CD4-positive, alpha-beta T cell treated with Interleukin-6 at 100 ng/mL for 8 hours (primary cell): ENCODE results near the gene SCO2.

Experiments used
- DNase-seq: peaks from one replicate; pipeline ENCODE4 v3.0.0-alpha.2; 2020; ENCODE audit warnings: mixed read lengths, low spot score

SCO2 gene

DNA sequence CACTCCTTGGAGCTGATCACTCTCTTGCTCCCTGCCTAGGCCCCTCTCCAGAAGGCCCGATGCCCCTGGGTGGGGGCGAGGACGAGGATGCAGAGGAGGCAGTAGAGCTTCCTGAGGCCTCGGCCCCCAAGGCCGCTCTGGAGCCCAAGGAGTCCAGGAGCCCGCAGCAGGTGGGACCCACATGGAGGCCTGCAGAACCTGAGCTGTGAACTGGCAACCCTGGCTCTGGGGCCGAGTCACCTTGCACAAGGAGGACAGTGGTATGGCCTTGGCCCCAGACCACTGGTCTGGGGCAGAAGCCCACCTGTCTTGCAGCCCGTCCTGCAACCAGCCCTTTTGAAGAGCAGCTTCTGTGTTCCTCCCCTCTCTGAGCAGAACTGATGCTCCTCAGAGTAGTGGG lies 6.2 kb downstream of the SCO2 start:
- no peak for DNase-seq

DNA sequence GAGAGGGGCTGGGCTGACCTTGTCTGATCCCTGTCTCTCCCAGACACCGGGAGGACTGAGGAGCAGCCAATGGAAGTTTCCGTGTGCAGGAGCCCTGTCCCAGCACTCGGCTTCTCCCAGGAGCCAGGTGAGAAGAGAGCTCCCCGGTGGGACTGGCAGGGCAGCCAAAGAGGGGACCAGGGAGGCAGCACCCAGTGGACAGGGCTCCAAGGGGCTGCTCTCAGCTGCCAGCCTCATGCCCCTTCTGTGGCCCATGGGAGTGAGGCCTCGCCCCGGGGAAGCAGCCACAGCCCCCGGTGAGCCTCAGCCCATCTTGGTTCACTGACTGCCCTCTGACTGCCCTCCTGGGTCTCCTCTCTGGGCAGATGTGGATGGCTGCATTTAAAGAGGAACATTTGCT lies 6.8 kb downstream of the SCO2 start:
- no peak for DNase-seq

DNA sequence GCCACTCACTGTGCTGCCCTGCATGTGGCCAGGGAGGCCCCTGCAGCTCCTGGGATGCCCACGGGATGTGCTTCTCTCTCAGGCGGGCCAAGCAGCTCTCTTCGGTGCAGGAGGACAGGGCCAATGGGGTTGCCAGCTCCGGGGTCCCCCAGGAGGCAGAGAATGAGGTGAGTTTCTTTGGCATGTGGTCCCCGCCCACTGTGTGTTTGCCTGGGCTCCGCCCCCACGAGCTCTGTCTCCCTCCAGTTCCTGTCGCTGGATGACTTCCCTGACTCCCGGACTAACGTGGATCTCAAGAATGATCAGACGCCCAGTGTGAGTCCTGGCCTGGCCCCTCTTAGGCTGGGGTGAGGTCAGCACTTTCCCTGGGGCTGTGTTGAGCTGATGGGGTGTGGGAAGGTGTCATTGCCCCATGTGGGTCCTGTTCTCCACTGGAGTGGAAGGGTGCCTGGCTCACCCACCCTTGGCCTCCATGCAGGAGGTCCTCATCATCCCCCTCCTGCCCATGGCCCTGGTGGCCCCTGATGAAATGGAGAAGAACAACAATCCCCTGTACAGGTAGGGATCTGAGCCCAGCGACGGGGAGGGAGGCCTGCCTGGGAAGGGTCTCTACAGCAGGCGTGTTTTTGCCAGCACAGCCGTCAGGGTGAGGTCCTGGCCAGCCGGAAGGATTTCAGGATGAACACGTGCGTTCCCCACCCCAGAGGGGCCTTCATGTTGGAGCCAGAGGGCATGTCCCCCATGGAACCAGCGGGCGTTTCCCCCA lies 7.7 kb downstream of the SCO2 start:
- no peak for DNase-seq

DNA sequence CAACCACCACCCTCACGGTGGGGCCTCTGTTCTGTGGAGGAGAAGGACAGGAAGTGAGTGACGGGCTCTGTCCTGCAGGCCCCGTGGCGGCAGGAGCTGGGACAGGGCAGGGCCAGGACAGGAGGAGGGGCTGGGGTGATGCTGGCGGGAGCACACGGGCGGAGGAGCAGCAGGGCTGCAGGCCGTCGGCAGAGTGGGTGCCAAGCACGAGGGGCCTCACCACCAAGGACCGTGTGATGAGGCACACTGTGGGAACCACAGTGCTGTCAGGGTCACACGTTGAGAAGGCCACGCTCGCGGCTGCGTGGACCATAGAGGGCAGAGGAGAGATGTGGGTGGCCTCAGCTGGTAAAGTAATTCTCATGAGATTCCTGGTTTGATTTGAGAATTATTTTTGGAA lies 8.5 kb downstream of the SCO2 start:
- no peak for DNase-seq

DNA sequence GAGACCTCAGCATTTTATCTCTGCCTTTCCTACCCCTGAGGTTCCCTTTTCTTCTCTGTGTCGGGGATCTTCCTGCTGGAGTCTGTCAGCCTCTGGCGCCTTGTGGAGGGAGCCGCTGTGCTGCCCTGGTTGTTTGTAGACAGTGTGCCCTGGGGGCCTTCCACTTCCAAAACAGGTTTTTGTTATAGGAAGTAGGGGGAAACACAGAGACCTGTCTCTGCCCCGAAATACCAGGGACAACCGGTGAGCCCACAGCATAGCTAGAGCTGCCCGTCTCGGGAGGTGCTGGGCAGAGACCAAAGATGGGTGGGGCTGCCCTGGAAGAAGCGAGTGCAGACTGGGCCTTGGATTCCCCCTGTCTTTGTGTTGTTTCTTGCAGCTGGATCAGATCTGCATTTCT lies 9.3 kb downstream of the SCO2 start:
- DNase-seq, result no peak

DNA sequence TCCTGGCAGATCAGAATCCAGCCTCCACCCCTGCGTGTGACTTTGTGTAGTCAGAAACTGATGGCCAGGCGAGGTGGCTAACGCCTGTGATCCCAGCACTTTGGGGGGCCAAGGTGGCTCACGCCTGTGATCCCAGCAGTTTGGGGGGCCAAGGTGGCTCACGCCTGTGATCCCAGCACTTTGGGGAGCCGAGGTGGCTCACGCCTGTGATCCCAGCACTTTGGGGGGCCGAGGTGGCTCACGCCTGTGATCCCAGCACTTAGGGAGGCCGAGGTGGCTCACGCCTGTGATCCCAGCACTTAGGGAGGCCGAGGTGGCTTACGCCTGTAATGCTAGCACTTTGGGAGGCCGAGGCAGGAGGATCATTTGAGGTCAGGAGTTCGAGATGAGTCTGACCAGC lies 12.2 kb downstream of the SCO2 start:
- DNase-seq, result no peak

DNA sequence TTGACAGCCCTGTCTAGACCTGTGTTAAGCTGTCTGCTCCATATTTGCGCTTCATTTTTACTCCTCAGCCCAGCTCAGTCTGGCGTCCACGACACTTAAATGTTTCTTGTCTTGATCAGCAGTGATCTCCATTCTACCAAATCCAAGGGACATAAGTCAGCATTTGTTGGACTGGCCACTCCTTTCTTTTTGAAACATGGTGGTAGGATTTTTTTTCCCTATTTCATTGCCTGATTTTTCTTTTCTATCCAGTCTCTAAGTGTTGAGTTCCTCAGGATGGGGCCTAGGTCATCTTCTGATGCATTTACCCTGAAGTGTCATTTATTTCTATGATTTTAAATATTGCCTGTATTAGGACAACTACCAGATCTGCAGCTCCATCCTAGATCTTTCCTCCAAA lies 16.5 kb downstream of the SCO2 start:
- DNase-seq, result no peak

DNA sequence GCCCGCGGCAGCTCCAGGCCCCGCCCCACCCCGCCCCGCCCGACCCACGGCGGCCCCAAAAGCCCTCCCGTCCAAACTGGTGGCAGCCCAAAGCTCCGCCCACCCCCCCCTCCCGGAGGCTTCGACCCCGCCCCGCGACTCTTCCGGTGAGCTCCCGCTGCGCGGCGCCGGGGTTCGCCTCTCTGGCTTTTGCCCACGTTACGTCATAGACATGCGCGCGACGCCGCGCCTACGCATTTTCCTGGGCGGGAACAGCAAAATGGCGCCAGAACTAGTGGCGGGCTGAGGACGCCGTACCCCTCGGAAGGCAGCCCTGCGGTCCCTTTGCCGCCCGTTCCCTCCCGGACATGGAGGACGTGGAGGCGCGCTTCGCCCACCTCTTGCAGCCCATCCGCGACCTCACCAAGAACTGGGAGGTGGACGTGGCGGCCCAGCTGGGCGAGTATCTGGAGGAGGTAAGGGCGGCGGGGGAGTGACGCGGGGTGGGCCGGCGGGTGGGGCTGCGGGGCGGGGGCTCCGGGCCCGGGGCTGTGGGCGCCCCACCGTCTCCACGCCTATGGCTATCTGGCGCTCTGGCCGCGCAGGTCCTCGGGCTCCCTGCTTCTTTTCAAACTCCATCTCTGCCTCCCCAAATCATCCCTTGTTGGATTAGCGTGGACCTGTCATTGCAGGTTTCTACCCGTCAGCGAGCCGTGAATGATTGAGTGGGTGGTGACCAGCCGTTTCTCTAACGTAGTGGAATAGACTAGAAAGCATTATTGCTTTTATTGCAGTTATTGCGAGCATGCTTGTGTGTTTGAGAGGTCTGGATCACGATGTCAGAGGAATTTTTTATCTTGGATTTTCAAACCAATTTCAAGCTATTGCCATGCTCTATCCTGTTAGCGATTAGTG lies 17.2 kb downstream of the SCO2 start, which contains the start of gene NCAPH2:
Gene NCAPH2, plus strand, starts transcription at position 234 of the 894 bp plus-strand sequence. Its CDS starts 114 bp downstream, at position 348.
- DNase-seq, result peak; percentile 98

DNA sequence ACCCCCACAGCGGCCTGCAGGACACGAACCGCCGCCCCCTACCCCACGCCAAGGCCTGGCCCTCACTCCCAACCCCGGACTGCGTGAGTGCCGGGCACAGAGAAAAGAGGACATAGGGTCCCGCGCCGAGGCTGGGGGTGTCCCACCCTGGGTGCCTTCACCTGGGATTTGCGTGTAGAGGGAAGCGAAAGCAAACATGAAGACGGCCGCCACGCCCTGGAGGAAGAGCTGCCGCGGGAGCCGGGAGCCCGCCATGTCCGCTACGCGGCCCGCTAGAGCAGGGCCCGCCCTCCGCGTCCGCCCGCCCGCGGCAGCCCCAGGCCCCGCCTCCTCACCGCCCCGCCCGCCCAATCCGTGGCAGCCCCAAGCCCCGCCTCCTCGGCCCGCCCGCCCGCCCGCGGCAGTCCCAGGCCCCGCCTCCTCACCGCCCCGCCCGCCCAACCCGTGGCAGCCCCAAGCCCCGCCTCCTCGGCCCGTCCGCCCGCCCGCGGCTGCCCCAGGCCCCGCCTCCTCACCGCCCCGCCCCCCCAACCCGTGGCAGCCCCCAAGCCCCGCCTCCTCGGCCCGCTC lies 17.9 kb downstream of the SCO2 start, which contains the start of gene LMF2:
Gene LMF2, minus strand, starts transcription at position 282 of the 570 bp plus-strand sequence. Its CDS starts 27 bp downstream, at position 255.
- DNase-seq, result no peak

DNA sequence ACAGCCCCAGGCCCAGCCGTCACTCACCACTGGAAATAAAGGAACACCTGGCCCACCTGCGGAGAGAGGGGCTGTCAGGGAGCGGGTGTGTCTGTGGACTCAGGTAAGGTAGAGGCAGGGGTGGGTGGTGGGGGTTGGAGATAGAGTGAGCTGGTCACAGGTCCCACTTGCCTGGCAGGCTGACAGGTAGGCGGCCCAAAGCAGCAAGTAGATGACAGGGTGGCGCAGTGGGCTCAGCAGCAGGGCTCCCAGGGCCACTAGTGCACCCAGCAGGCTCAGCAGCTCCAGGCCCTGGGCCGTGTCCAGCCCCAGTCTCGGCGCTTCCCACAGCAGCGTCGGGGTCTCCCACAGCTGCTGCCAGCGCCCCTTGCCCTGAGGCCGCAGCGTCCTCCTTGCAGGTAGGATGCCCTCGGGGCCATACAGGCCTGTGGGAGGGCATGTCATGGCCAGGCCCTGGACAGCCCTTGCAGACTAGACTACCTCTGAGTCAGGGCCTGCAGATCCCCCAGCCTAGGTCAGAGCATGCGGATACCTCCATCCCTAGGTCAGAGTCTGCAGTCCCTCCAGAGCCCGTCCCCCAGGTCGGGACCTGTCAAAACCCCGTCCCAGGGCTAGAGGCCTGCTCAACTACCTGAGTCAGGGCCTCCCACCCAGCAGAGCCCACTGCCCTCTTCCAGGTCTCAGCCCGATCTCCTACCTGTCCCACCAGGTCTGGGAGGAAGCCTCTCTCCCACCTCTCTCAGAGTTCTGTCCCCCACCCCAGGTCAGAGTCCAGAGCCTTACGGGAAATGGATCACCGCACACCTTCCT lies 18.6 kb downstream of the SCO2 start:
- no peak for DNase-seq

DNA sequence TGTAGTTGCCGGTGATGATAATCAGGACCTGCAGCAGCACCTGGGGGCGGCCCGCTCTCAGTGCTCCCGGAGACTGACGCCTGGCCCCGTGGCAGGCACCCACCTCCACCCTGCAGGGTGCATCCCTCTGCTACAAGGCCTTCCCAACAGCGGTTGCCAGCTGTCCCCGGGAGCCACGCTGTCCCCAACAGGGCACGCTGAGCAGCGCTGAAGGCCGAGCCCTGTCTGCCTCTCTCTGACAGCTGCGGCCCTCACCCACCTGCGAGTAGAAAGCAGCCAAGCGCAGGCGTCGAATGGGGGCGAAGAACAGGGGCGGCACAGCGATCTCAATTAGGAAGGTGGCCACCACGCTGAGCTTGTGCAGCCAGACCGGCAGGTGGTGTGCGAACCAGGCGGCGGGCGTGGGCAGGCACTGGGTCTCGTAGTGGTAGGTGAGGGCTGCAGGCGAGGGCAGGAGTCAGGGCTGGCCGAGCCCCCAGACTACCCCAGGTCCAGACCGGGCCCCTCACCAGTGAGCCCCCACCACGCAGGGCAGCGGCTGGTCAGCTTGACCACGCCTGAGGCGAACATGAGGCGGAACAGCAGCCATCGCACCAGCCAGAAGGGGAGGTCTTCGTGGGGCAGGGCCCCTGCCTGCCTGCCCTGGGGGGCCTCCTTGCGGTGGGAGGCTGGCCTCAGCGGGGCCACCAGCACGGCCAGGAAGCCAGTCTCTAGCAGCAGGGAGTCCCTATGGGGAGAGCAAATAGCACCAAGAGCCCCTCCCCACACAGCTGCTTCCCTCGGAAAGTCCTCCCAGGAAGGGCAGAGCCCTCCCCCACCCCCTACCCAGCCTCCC lies 19.4 kb downstream of the SCO2 start:
- DNase-seq, result no peak

DNA sequence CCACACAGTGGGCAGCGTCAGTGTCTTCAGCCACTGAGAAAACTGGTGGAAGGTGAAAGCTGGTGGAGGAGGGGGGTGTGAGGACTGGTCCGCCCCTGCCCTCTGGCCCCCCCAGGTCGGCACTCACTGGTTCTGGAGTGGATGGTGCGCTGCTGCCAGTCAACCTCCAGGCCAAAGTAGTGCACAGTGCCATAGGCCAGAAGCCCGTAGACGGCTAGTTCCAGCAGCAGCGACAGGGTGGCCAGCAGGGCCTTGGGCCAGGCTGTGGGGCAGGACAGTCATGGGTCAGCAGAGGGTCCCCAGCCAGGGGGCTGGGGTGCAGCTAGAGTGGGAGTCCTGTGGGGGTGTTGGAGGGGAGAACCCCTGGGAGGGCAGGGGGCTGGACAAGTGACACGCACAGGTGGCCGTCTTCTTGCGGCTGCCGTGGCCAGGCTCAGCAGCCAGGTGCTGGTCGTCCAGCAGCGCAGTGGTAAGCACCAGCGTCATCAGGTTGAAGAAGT lies 20.1 kb downstream of the SCO2 start:
- no peak for DNase-seq

DNA sequence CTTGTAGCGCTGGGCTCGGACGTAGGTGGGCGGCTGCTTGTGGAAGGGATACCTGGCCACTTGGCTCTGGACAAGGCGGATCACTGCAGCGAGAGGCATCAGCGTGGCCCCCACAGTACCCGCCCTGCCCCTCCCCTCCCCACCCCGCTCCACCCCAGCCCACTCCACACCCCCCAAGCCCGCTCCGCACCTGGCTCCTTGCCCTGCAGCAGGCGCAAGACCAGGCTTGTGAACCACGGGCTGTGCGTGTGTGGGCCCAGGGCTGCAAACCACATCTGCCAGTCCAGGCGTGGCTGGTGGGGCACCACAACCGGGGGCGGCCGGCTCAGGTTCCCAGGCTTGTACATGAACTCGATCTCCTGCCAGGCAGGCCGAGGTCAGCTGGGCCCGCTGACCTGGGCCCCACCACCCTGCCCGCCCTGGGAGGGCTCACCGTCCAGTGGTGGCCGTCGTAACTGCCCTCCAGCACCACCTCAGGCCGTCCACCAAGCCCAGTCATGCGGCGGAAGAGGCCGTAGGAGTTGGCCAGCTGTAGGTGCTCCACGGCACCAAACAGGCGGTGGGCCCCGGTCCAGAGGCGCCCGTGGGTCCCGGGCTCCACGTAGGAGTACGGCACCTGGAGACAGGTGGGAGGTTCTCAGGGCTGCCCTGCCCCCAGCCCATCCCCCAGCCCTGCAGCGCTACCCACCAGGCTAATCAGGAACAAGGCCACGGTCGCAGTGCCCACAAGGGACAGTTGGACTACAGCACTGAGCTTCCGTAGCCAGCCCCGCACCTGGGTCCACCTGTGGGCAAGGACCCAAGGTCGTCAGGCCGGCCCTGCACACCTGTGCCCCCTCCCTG lies 20.8 kb downstream of the SCO2 start:
- DNase-seq, result no peak

DNA sequence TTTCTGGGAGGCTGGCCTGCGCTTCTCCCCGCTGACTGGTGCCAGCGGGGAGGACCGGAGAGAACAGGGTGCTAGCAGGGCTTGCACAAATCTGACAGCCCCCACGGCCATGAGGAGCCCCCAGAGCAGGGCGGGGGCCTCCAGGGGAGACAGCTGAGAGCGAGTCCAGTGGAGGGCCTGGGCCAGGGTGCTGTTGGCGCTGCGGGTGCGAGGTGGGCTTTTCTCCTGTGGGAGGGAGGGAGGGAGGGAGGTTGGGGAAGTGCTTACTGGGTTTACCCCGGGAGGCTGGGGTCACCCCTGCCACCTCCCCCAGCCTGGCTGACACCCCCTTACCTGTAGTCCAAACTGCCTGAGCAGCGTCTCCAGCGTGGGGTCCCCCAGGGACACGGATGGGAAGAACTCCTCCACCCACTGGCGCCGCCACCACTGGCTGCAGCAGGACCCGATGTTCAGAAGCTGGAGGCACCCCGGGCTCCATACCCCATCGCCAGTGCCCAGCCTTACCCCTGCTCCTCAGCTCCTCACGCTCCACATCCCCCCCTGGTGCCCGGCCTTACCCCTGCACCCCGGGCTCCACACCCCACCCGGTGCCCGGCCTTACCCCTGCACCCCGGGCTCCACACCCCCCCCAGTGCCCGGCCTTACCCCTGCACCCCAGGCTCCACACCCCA lies 21.8 kb downstream of the SCO2 start:
- no peak for DNase-seq

DNA sequence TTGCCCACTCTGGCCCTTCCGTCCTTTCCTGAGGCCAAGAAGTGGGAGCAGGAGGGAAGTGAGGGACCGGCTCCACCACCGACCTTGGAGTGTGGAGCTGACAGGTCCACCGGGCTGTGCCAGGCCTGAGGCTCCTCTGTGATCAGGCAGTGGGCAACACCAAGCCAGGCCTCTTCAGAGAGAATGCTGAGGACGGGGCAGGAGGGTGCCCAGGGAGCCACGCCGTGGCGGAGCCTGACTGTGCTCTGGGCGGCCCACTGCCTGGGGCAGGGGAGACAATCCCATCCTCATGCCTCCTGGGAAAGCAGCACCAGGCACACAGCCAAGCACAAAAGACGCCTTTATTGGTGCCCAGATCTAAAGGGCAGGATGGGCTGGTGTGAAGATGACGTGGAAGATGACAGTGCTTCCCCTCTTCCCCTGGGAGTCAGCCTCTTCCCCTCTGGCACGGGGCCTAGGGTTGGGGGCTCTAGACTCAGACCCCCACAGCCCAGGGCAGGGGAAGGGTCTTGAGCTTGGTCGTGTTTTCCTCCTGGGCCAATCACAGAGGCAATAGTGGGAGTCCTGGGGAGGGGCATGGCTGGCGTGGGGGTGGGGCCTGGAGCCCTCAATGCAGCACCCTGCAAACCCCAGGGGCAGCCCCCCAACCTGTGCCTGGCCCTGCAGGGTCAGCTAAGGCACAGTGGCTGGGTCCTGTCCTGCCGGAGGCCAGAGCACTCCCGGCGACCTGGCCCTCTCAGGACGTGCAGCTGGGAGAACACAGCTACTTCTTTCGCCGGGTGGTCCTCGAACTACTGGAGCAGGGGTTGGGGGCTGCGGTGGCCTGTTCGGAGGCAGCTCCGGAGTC lies 22.5 kb downstream of the SCO2 start:
- no peak for DNase-seq

DNA sequence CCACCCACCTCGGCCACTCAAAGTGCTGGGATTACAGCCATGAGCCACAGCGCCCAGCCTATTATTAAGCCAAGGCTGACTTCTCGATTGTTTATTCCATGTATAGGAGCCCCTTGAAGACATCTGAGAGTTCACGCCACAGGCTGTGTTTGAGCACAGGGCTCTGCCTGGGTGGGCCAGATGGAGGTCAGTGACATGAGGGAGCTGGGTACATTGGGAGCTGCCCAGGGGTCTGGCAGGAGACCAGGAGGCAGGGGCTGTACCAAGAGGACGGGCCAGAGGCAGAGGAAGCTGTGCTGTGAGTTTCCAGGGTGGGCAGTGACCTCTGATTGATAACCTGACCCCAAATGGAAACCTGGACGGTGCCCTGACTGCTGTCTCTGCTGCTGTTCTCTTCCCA lies 23.3 kb downstream of the SCO2 start:
- no peak for DNase-seq

DNA sequence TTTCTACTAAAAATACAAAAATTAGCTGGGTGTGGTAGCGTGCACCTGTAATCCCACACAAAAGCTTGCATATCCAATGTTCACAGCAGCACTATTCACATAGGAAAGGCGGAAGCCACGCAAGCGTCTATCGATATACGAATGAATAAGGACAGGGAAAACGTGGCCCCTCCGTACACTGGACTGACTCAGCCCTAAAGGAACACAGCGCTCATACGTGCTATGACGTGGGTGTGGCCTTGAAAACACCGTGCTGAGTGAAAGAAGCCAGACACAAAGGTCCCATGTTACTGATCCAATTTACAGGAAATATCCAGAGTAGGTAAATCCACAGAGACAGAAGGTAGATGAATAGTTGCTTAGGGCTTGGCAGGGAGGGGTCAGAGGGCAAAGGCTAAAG lies 24.9 kb downstream of the SCO2 start:
- DNase-seq, result no peak

DNA sequence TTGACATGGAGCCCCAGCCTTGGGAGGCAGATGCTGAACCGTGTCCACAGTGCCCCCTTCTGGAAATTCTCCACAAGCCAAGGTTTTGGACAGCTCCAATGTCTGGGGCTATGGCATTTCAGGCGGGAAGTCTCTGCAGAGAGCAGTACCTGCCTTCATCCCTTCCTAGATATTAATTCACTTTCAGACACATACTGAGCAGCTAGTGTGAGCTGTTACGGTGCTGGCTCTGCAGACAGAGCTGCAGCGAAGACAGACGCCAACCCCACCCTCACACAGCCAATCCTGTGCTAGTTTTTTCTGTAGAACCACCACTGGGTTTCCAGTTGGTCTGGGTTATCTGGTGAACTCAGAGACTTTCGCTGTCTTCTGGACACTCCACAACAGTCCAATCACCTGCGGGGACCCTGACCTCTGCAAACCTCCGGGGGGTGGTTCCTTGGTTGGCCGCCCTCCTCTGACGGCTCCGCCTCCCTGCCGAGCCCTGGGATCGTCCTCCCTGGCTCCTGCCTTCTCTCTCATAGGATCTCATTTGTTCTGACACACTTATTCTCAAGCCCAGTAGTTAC lies 27.0 kb downstream of the SCO2 start:
- peak; percentile 76 for DNase-seq
